H1 (cell line): ENCODE data around the gene SLC66A2. TPM values are rescaled to one million over a fixed set of nuclear protein-coding genes. Genes with fewer than 3 reads are reported as not detected.

Experiments
- CHD7 ChIP-seq: fragments of 300-600 bp; sonication (generic); IDR thresholded peaks from 2 replicates; pipeline ENCODE4 v1.7.1; 2012; ENCODE audit warnings: low read length, moderate library complexity, mild to moderate bottlenecking, inconsistent platforms; ENCODE audit not compliant: insufficient replicate concordance
- E2F6 ChIP-seq: IDR thresholded peaks from 2 replicates; pipeline ENCODE4 v1.6.1; 2012; ENCODE audit warnings: inconsistent platforms
- polyA plus RNA-seq, 7 experiments: library from polyadenylated mRNA; depleted of rRNA in 3 of 7; stranded (reverse) in 5 of 7; unstranded in 2 of 7; fragments of >200 nt in 5 of 7; fragments of 200-250 nt in 2 of 7; gene quantifications; 1 replicate in 5 of 7; 2 replicates in 1 of 7; 4 replicates in 1 of 7; pipeline versions ENCODE4 v1.2.1 to v1.2.3, GENCODE V29; 2011 to 2013; ENCODE audit warnings: missing spikeins in 2 of 7, mixed read lengths in 2 of 7
- total RNA-seq: library from RNA; stranded (reverse); fragmentation: NEBNext Ultra II Directional; extraction: Animal tissue kit (Norgen Biotek cat#: 25700); gene quantifications from 2 replicates; pipeline ENCODE4 v1.2.1, GENCODE V29; 2021

Gene SLC66A2
- total and polyA plus RNA-seq, 2 of the 8 experiments (the other 6 are each of a cell fraction or from before 2014, with no cell fraction given), result 15.0 to 18.9 TPM

DNA sequence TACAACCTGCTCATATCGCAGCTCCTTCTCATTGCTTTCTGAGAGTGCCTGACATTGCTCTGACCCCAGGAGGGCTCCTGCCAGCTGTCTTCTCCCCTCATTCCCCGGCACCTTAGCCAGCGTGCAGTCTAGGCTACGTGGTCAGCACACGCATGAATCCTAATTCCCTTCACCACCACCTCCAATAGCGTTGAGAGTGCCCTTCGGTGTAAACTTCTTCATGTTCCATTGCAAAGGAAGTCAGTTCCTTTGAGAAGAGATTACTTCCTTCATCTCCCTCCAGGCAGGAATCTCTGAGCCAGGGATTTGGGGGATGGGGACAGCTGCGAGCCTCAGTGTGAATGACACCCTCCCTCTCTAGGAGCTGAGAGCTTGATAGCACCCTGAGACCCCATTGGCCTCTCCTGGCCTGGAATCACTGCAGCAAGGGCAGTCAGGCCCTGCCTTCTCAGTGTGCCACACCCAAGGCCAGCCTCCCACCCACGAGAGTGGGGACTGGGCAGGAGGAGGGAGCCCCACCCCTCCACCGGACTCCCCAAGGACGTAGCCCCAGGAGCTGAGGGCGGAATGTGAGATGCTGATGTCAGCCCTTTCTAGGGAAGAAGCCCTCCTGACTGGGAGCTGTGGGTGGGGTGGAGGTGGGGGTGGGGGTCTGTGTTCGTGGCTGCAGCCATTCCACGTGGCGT lies 53.4 kb downstream of the SLC66A2 start (continued):
- TF ChIP-seq CHD7, result no peak
- TF ChIP-seq E2F6, result no peak
